AG04450 (cell line): ENCODE results near the gene EBI3. TPM values are rescaled to one million over a fixed set of nuclear protein-coding genes. Genes with fewer than 3 reads are reported as not detected.

ENCODE experiments used
- CTCF ChIA-PET: fragments of 300-600, 350-600 bp; formaldehyde crosslinking; extraction: SDS; loops from one replicate; lab custom pipeline; 2022; ENCODE audit warnings: antibody characterized with exemption, inconsistent platforms; lab: Charles Lee
- POLR2A ChIA-PET: fragments of 350-600 bp; formaldehyde crosslinking; extraction: SDS; loops from one replicate; lab custom pipeline; 2021; ENCODE audit warnings: antibody characterized with exemption, inconsistent platforms; lab: Yijun Ruan, JAX
- DNase-seq: peaks from one replicate; pipeline ENCODE4 v3.0.0-alpha.2; 2011; ENCODE audit warnings: low read depth, low spot score
- H3K27ac ChIP-seq: one replicate; pipeline ENCODE4 v1.5.1; 2012; ENCODE audit warnings: low read depth, low read length, control low read depth
- H3K27me3 ChIP-seq: one replicate; pipeline ENCODE4 v1.6.0; 2012; ENCODE audit warnings: low read length; ENCODE audit not compliant: control insufficient read depth, insufficient read depth
- H3K4me3 ChIP-seq: 2 replicates; pipeline ENCODE4 v1.5.1; 2011; ENCODE audit warnings: mild to moderate bottlenecking, low read depth, low read length, control low read depth
- H3K9me3 ChIP-seq: 2 replicates; pipeline ENCODE4 v1.5.1; 2012; ENCODE audit warnings: low read length; ENCODE audit not compliant: control insufficient read depth, insufficient read depth
- polyA plus RNA-seq: library from polyadenylated mRNA; depleted of rRNA; stranded (reverse); fragments of >200 nt; gene quantifications from 2 replicates; pipeline ENCODE4 v1.2.3, GENCODE V29; 2011
- TF ChIP-seq, protein P1 (sequence below): IDR thresholded peaks from 2 replicates; pipeline ENCODE4 v1.5.1; 2011; ENCODE audit warnings: low read depth, low read length, control low read depth, inconsistent platforms

Gene EBI3
- polyA plus RNA-seq, 1 experiment: 1.1 TPM

DNA sequence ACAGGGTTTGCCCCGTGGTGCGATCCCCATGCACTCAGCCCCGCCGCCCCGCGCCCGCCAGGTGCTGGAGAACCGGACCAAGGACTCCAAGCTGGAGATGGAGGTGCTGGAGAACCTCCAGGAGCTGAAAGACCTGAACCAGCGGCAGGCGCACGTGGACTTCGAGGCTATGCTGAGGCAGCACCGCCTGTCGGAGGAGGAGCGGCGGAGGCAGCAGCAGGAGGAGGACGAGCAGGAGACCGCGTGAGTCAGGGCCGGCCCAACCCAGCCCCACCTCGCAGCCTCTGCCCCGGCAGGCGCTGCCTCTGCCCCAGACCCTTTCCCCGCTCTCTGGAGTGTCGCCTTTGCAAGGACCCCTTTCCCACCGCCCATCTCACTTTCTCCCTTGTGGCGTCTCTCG lies 28.9 kb downstream of the EBI3 start:
- H3K4me3 ChIP-seq: no peak overlapping the region
- TF ChIP-seq, protein P1, sequence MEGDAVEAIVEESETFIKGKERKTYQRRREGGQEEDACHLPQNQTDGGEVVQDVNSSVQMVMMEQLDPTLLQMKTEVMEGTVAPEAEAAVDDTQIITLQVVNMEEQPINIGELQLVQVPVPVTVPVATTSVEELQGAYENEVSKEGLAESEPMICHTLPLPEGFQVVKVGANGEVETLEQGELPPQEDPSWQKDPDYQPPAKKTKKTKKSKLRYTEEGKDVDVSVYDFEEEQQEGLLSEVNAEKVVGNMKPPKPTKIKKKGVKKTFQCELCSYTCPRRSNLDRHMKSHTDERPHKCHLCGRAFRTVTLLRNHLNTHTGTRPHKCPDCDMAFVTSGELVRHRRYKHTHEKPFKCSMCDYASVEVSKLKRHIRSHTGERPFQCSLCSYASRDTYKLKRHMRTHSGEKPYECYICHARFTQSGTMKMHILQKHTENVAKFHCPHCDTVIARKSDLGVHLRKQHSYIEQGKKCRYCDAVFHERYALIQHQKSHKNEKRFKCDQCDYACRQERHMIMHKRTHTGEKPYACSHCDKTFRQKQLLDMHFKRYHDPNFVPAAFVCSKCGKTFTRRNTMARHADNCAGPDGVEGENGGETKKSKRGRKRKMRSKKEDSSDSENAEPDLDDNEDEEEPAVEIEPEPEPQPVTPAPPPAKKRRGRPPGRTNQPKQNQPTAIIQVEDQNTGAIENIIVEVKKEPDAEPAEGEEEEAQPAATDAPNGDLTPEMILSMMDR: no peak
- ChIA-PET CTCF (interaction anchor here (1.4 kb wide), 1 partner anchor 95 kb away, joined by 3 read pairs; no protein-coding TSS in a partner anchor), POLR2A (interaction anchor here (1.1 kb wide), 1 partner anchor 39 kb away, joined by 4 read pairs; no protein-coding TSS in a partner anchor)
- H3K27me3 ChIP-seq: no peaks in the 10 kb centered on the region
- DNase-seq: no peak
- peaks cover 16% of the 10 kb centered on the region for H3K9me3 ChIP-seq
- H3K27ac ChIP-seq: no peak overlapping the region

DNA sequence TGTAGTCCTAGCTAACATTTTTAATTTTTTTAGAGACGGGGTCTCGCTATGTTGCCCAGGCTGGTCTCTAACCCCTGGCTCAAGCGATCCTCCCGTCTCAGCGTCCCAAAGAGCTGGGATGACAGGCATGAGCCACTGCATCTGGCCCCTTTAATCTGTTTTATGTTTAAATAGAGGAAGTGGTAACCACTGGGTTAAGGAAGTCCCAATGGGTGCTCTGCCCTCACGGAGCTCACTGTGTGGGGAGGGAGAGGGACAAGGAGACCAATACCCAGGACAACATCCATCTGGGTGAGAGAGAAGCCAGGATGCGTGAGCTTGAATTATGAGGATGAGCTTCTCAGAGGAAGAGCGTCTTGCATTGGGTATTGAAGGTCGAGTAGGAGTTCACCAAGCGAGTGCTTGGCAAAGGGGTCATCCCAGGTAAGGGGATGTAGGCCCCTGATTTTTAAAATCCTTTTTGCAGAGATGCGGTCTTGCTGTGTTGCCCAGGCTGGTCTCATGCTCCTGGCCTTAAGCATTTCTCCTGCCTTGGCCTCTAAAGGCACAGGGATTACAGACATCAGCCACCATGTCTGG lies 31.4 kb downstream of the EBI3 start:
- TF ChIP-seq, protein P1: no peak
- H3K4me3 ChIP-seq: no peak overlapping the region
- DNase-seq: no peak
- ChIA-PET POLR2A (interaction anchor here (1.4 kb wide), 1 partner anchor 14 kb away, joined by 4 read pairs; the partner anchor contains the start of gene YJU2), CTCF (interaction anchor here (0.7 to 1.2 kb wide), 2 partner anchors 82 to 462 kb away, joined by 3 read pairs; no protein-coding TSS in a partner anchor)
- peaks cover 8% of the 10 kb centered on the region for H3K9me3 ChIP-seq
- H3K27ac ChIP-seq: no peak overlapping the region
- no peaks in the 10 kb centered on the region for H3K27me3 ChIP-seq

DNA sequence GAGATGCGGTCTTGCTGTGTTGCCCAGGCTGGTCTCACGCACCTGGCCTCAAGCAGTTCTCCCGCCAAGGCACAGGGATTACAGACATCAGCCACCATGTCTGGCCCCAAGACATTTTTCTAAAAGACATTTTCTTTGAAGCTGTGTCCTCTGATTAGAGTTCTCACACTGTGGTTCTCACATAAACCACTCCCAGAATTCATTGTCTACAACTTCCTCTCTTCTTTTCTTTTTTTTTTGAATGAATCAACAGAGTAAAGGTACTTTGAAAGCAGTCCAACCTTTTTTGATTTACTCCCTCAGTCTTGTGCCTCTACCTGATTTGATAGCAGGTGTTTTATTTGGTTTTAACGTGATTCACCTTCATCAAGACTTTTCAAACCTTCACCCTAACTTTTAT lies 35.5 kb downstream of the EBI3 start:
- POLR2A ChIA-PET: no interaction called here
- Histone ChIP-seq H3K9me3 (no peaks in the 10 kb centered on the region; the same call in 1 of the 2 replicates), H3K27ac (no peak overlapping the region), H3K27me3 (no peaks in the 10 kb centered on the region), H3K4me3 (no peak overlapping the region)
- no peak for DNase-seq
- CTCF ChIA-PET: interaction anchor here (4.2 kb wide), 1 partner anchor 88 kb away, joined by 58 read pairs; no protein-coding TSS in a partner anchor
- TF ChIP-seq, protein P1: no peak

DNA sequence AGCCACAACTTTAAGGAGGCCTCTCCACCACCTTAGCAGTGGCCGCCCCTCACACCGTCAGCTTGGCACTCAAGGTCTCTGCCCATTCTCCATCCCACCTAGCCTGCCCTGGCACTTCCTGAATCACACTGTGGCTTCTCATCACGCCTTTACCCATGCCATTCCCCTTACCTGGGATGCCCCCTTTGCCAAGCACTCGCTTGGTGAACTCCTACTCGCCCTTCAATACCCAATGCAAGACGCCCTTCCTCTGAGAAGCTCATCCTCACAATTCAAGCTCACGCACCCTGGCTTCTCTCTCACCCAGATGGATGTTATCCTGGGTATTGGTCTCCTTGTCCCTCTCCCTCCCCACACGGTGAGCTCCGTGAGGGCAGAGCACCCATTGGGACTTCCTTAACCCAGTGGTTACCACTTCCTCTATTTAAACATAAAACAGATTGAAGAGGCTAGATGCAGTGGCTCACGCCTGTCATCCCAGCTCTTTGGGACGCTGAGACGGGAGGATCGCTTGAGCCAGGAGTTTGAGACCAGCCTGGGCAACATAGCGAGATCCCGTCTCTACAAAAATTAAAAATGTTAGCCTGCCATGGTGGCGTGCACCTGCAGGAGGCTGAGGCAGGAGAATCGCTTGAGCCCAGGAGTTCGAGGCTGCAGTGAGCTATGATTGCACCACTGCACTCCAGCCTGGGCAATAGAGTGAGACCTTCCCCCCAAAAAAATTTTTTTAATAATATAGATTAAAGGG lies 37.1 kb downstream of the EBI3 start:
- ChIA-PET POLR2A (interaction anchor here (0.5 to 1.0 kb wide), 2 partner anchors 19 to 382 kb away, joined by 5 to 9 read pairs; partner anchors contain the start of gene YJU2), CTCF (interaction anchor here (0.7 to 4.2 kb wide), 9 partner anchors 11 to 259 kb away, joined by 3 to 58 read pairs (median 4); partner anchors contain the start of gene MPND)
- Histone ChIP-seq H3K9me3 (peaks cover under 1% of the 10 kb centered on the region; the same call in 1 of the 2 replicates), H3K27ac (no peak overlapping the region), H3K27me3 (no peaks in the 10 kb centered on the region), H3K4me3 (no peak overlapping the region)
- TF ChIP-seq, protein P1: no peak
- no peak for DNase-seq
